ENCODE measurements around the gene CNTN6. TPM values are rescaled to one million over a fixed set of nuclear protein-coding genes. Genes with fewer than 3 reads are reported as not detected.

Gene CNTN6
- under 0.01 TPM in 1 of 2 replicates, not detected in the other for total RNA-seq

DNA sequence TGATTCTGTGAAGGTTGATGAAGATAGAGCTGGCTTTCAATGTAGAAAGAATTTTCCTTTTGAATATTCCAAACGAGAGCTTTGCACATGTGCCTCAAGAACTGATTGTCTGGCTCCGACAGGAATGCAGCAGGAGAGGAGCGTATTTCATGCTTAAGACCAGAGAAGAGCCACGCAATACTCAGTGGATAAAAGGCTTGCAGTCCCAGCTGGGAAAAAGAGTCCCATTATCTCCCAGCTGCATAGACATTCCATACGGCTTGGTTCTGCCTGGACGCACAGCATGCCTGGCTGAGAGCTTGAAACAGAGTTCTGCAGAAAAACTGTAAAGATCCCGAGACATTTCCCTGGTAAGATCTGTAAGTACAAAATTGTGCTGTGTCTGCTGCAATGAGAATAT lies at the start of gene CNTN6:
Gene CNTN6 (plus strand): TSS at position 254 of the 400 bp plus-strand sequence. CDS start 54,985 bp downstream, outside the sequence.

All from smooth muscle cell of trachea (primary cell).